ENCODE results near the gene RARRES1.
"Not testable (repeated sequence)": the region's sequence is repeated elsewhere in the genome, so short reads cannot be mapped to it uniquely, and the experiment has no call there.

The RARRES1 gene

DNA sequence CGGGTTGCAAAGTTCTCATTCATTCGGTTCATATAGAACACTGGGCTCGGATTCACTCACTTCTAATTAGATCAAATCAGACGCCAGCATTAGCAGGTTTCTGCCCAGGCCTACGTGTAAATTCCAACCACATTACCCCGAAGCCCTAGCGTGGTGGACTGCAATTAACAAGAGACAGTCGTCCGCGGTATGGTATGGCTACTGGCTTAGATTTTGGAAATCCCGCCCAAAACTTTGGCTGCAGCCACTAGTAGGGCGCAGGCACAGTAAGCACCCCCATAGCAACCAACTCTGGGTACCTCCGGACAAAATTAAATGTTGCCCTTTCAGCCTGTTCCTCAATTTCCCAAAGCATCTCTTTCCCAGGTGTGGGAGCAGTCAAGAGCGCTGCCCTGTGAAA lies 771 bp downstream of the RARRES1 start:
- DNase-seq, result no peak

DNA sequence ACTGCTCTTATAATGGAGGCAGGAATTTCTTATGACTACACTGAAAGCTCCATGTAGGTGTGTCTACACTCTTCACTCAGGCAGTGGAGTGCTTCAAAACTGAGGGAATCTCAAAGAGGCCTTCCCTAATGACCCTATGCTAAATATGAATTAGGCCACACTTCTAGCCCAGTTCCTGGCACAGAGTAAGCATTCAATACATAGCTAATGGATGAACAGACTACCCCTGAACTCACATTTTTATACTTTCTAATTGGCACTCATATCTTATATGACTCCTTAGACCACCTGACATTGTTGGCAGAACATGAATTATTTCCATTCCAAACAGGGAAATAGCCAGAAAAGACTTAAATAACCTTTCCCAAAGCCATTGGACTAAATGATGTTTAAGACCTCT lies 3.4 kb downstream of the RARRES1 start:
- no peak for DNase-seq

DNA sequence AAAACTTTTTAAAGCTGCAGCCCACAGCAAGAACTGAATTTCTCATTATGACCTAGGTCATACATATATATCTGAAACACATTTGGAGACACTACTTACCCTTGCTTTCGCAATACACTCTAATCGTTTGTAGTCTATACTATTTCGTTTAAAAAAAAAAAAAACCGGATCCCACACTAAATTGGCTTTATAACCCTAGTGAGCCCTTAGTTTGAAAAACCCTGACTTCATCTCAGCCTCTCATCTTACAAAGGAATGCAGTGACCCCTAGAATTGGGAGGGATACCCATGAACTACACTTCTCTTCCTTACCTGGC lies 4.2 kb downstream of the RARRES1 start:
- DNase-seq, result no peak

DNA sequence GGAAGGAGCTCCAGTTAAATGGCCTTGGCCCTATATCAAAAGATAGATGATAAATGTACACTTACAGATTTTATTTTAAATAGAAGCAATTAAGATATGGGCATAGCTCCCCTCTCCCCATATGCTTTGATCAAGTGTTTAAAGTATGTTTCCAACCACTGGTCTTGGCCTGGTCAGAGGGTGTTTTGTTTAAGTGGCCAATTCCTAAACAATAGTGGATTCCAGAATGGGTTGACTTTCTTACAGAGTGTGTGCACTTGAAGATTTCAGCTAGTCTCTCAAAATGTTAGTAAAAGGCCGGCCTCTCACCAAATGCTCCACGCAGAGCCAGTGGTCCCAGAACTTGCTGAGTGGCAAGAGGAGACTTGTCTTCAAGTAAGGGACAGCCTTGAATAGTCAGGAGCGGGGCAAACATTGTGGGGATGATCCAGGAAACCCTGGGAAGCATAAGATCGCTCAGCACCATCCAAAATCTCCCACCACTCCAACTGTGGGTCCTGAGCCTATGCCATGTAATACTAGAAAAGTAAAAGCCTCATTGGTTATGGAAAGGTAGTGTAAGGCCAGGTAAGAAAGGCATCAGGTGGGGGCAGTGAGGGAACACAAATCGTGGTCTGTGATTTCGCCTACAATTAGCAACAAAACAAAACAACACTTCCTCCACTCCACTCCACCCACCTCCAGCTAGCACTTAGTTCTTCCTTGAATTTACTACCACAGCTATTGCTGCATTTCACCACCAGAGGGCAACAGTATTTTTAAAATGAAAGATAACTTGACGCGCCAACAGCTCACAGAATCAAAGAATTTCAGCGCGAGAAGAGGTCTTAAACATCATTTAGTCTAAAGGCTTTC lies 4.8 kb downstream of the RARRES1 start:
- DNase-seq, result peak; percentile 25

DNA sequence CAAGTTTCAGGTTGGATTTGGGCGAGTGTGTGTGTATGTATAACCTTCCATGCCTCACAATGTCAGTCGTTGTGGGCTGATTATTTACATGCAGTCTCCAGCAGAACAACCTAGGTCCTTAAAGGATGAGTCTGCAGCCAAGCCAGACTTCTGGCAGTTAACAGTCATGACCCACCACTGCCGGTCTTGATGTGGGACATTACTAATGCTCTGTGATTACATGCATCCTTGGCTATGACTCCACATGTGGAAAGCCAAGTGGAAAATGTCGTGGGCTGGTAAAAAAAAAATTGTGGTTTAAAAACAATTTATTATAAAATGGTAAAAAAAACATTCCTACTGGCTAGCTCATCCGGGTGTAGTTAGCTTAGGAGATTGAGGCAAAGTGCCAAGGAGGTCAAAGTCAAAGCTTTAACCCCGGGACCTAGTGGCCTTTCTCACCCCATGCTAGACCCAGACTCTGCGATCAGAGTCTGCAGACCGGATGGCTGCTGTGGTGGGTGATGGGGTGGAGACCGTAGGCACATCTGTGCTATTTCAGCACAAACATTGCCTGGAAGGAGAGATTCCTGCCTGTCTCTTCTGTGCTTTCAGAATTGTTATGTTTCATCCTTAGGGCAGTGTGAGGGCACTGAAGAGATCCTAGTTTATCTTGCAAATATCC lies 6.8 kb downstream of the RARRES1 start:
- DNase-seq, result no peak

DNA sequence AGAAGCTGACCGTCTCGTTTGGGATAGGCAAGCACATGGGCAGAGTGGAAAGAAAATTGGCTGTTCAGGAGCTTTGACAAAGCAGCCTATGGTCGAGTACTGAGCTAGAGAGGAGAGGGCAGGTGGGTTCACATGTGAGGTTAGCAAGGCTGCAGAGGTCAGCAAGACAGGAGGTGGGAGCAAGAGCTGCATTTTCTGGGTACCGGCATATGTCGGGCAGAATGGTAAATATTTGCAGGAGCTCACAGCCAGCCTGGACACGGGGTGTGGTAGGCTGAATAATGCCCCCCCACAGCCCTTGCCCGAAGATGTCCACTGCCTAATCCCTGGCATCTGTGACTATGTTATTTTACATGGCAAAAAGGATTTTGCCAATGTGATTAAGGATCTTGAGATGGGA lies 8.3 kb downstream of the RARRES1 start:
- DNase-seq, result no peak

DNA sequence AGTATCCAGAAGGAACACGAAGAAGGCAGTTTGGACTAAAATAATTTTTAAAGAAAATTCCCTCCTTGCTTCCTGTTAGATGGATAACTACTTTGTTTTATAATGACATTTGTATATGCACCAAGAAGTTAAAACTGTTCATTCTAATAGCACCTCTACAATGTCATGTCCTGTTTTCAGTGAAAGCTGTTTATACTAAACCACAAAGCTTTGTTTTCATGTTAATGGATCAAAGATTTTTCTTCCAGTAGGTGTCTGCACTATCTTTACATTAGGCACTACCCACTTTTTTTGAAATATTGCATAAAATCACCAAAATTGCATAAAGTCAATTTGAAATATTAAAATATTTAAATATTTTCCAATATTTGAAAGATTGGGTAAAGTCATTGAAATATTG lies 10.1 kb downstream of the RARRES1 start:
- no peak for DNase-seq

DNA sequence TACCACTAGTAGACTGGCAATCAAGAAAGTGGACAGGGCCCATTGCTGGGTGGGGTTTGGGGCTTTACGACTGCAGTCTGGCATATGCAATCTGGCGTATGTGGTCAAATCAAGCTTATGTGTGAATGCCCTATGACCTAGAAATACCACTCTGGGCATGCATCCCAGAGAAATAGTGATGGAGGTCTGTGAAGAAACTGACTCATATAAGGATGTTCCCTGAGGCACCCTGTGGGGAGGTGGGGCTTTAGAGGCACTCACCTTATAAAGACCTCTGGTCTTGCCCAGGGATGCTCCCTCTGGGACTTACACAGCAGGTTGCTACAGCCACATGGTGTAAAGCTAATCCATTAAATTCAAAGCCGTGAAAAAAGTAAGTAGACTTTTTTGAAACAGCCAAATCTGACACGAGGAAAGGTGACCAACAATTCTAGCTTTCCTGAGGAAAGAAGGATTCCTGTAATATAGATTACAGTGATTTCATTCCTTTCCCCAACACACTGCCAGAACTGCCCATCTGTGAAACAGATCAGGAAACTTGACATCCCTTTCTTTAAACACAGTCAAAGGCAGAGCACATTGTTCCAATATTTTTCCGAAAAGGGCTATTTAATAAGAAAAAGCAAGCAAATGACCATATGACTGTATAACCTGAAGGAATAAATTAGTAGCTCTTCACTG lies 13.6 kb downstream of the RARRES1 start:
- DNase-seq, result no peak

DNA sequence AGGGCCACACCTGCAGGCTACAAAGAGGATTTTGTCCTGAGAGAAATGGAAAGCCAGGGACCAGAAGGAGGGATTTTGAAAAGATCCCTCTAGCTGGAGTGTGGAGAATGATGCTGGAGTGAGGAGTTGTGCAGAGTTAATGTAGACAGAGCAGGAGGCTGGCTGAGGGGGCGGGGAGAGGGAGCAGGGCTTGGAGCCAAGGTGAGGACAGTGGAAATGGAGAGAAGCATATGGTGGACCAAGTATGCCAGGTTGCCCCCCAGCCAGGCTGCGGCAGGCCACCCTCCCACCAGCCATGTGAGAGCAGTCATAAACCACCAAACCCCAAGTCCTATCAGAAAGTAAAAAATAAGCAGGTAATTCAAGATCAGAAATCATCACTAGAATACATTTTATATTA lies 14.7 kb downstream of the RARRES1 start:
- no peak for DNase-seq

DNA sequence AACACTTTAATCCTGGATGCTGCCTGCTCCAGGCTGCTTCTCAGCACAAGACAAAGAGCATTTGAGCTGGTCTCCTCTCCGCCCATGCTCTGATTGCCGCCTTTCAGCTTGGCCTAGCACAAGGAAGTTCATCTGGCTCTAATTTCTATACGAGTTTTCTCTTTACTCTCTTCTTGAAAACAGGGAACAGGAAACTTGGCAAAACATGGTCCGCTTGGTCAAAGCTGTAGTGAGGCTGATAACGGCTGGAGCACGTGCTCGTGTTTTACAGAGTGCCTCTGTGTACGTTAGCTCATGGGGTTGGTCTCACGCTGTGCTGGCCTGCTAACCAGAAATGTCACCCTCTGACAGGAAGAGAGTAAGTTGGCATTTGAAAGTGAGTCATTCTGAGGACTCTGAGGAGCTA lies 19.2 kb downstream of the RARRES1 start:
- DNase-seq, result no peak

DNA sequence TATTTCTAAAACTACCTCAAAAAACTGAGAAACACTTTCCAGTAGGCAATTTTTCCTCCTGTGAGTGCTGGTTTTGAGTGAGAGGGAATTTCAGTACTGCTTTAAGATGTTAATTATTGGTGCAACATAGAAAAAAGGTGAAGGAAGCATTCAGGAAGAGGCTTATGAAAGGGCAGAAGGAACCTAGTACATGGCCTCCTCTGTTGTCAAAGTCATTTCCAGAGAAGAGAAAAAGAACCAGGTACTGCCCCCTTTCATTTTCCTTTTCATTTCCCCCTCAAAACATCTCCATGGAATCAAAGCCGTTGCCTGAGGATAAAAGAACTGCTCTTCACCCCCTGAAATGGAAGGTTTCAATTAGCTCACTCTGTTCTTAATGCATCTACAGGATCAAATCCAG lies 19.8 kb downstream of the RARRES1 start:
- DNase-seq, result no peak

DNA sequence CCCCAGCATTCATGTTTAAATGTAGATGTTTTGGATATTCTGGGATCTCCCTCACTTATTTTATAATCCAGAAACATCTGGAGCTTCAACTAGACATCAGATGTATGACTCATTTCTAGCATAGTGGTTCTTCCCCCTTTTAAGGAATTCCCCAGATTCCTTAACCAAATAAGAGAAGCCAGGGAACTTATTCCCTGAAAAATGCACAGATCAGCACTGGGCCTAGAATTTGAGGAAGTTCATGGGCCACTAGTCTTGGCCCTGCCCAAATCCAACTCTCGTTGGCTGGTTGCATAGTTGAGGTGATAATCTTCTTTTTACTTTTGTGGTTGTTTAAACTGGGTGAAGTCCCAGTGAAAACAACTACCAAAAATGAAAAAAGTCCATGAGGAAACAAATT lies 20.4 kb downstream of the RARRES1 start:
- no peak for DNase-seq

DNA sequence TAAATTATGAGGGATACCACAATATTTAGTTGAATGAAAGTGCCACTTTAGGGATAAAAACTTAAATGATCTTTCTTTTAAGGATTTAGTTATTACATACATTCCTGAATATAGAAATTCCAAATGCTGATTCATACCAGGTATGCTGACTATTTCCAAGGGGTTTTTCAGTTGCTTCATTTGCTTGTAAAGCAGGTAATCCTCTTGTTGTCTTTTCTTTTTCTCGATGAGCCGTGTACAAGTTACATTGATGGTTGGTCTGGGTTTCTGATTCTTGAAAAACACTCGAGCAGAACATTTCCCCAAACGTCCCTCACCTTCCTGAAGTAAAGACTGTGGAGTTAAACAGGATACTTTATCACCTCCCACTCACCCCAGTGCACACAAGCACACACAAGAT lies 21.7 kb downstream of the RARRES1 start:
- no peak for DNase-seq

DNA sequence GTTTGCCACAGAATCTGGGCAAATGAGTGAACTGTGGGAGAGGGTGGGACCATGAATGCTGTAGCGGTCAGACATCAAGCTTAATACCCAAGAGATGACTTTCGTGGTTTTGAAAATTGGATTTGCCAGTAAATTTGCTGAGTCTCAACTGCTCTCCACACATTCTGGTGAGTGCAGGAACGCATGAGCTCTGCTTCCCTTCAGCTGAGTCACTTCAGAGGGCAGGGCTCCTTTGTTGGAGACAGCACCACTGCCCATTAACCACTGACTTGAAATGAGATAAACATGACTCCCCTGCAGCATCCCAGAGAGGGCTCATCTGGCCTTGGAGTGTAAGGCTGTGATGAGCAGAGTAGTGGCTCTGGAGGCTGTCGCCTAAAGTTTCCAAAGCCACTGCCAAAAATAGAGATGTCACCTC lies 22.6 kb downstream of the RARRES1 start:
- DNase-seq, result no peak

DNA sequence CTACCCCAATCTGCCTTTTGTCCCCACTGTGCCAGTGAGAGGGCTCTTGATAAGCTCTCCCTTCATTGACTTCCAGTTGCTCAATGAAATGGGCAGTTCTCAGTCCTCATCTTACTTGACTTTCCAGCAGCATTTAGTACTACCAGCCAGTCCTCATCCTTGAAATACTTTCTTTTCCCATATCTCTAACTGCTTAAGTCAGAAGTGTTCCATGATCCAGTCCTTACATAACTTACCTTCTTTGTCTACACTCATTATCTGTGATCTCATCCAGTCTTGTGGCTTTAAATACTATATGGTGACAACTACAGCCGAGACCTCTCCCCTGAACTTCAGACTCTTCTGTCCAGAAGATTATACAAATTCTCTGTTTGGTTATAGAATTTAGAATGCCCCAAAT lies 28.7 kb downstream of the RARRES1 start:
- DNase-seq, result no peak

DNA sequence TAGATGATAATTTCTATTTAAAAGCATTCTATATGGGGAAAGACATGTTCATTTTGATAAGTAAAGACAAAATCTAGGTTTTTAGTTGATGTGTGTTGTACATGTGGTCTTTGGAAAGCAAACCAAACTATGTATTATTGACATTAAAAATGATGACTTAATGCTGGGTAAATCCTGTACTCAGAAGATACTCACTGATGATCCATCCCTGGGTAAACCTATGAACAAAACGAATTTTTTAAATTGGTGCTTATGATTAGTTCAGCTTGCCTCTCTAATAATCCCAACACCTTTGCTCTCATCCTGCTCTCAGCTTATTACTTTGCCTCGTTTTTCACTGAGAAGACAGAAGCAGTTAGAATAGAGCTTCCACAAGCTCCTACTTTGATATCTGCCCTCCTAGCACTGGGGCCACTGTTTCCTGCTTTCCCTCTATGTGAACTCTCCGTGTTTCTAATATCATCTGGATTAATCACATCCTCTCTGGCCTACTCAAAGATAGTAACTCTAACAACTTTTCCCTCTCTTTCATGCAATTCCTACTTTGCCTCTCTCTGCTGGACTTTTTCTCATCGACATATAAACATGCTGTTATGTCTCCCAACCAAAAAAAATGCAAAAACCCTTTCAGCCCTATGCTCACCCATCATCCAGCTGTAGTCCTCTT lies 29.3 kb downstream of the RARRES1 start:
- DNase-seq, result no peak

DNA sequence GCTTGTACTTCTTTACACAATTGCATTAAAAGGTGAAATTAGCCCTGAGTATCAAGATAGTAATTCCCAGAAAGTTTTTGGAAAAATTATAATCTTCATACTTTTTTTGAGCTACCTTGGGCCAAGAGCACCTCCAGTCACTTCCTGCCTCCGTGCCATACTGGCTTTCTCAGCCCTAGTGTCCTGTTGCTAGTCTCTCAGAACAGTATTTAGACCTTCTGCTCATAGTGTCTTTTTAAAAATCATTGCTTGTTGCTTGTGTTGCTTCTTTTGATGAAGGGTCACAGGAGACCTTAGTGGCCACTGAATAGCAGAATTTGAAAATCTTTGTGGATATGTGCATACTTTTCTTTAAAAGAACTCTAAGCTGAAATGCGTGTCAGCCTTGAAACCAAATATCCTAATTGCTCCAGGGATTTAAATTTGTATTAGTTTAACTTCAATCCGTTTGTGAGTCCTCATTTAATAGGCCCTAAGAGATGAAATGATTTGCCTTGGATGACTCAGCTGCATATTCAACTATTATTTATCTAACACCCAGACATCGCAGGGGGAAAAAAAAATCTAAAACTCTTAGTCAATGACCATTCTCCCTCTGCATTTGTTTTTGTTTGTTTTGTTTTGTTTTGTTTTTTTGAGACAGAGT lies 30.7 kb downstream of the RARRES1 start:
- DNase-seq, result no peak

DNA sequence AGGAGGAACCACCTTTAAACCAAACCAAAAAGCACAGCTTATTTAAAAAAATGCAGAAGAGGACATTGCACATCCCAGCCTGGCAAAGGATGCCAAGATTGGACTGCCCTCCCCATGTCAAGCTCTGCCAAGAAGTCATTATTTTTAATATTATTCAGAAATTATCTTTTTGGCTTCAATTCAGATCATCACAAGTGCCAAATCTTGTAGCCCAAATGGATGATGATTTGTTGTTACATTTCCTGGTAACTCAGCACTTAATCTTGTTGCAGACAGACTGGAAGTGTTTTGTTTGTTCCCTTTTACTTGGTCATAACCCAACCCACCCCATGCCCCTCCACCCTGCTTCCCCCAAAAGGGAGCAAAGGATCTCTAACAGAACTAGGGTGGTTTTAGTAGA lies 31.7 kb downstream of the RARRES1 start:
- DNase-seq, result no peak

DNA sequence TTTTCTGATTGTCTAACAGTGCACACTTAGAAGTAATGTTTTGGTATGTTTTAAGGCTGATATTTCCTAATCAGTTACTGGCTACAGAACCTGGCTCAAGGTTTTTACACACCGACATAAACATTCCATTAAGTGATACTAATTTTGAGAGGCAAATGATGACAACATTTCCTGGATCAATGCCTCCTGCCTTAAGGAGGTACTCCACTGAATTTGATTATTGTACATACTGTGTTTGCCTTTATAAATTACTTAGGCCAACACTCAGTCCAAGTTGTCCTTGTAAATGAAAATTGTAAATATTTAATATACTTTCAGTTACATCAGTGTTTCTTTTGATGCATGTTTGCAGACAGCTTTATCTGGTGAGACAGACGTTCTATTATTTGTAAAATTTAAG lies 35.6 kb downstream of the RARRES1 start:
- DNase-seq, result no peak

DNA sequence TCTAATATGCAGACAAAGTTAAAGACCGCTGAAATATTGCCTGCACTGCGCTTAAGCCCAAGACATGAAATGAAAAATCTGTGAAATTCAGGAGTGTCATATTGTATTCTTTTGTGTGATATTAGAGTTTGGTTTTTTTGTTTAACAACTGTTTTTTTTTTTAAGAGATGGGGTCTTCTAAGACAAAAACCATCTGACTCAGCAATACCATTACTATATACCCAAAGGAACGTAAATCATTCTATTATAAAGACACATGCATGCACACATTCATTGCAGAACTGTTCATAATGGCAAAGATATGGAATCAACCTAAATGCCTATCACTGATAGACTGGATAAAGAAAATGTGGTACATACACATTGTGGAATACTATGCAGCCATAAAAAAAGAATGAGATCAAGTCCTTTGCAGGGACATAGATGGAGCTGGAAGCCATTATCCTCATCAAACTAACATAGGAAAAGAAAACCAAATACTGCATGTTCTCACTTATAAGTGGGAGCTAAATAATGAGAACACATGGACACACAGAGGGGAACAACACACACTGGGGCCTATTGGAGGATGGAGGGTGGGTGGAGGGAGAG lies 38.3 kb downstream of the RARRES1 start:
- DNase-seq, result not testable (repeated sequence)

DNA sequence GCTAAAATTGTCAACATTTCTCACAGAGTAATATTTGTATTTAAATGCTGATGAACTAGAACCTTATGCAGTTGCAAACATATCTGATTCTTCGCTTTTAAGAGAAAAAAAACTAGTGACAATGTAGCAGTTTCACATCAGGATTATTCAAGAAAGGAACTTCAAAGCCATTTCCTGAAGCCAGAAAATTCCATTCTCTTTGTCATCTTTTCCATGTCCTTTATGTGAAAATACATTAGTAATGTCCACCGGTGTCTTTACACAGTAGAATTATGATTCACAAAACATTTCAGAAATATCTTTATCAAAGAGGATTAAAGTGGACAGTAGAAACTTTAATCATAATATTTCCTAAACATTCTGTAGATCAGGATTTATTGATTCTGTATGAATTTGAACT lies 47.1 kb downstream of the RARRES1 start:
- no peak for DNase-seq

DNA sequence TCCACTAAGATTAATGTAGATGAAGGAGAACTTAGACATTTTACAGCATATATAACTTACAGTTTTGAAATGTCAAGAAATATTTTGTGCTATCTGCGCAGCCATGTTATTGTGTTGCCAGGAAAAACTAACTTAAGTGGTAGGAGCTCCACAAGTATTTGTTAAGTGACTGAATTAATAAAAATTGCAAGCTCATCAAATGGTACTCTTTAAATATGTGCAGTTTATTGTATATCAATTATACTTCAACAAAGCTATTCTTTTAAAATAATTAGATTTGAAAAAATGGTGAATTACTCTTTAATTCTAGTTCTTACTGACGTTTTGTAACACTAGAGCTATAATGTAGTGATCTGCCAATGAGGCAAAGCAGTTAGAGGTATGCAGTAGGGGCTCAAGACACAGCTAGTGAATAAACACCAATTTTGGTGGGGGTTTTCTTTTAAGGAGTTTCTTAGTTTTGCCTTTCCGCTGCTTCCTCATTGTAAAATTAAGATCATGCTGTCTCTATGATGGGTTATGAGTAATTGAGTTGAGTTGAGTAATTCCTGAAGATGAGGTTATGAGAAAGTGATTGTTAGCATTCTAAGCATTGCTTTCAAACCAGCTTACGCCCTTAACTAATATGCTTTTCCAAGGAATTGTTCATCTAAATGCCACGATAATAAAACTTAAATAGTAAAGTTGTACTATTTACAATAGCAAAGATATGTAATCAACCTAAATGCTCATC lies 48.9 kb downstream of the RARRES1 start:
- DNase-seq, result no peak

Data from CD4-positive, alpha-beta T cell treated with Interleukin-15 for 1 hour (primary cell).